Liver (tissue), 9 donors: ENCODE data around the gene MAF. TPM values are rescaled to one million over a fixed set of nuclear protein-coding genes. Genes with fewer than 3 reads are reported as not detected.

Experiments used
- DNase-seq: peaks from one replicate; pipeline ENCODE4 v3.0.0-alpha.2; 2017; ENCODE audit warnings: low spot score
- H3K27ac ChIP-seq, 2 donors: one replicate each; pipeline ENCODE4 v1.7.0; 2013; ENCODE audit warnings: inconsistent platforms in 2 of 2, low read length in 2 of 2, control low read depth in 1 of 2, low read depth in 1 of 2, mild to moderate bottlenecking in 1 of 2
- H3K27me3 ChIP-seq, 4 donors: one replicate each; pipeline versions ENCODE4 v1.6.1 to v1.7.0; 2013; ENCODE audit warnings: low read length in 3 of 4, inconsistent platforms in 1 of 4, mild to moderate bottlenecking in 1 of 4, moderate library complexity in 1 of 4; ENCODE audit not compliant: control insufficient read depth in 4 of 4, insufficient read depth in 4 of 4
- H3K36me3 ChIP-seq, 4 donors: one replicate each; pipeline versions ENCODE4 v1.6.1 to v1.7.0; 2013; ENCODE audit warnings: low read length in 3 of 4, mild to moderate bottlenecking in 3 of 4, low read depth in 1 of 4, moderate library complexity in 1 of 4; ENCODE audit not compliant: control insufficient read depth in 4 of 4, insufficient read depth in 3 of 4
- H3K4me1 ChIP-seq, 4 donors: one replicate each; pipeline versions ENCODE4 v1.6.1 to v1.7.0; 2013; ENCODE audit warnings: low read length in 3 of 4, mild to moderate bottlenecking in 3 of 4, moderate library complexity in 1 of 4; ENCODE audit not compliant: control insufficient read depth in 4 of 4, insufficient read depth in 4 of 4
- H3K4me3 ChIP-seq, 3 donors: one replicate each; pipeline versions ENCODE4 v1.6.1 to v1.7.0; 2013; ENCODE audit warnings: low read length in 3 of 3, control low read depth in 1 of 3, low read depth in 1 of 3, mild to moderate bottlenecking in 1 of 3
- H3K9ac ChIP-seq, 2 donors: one replicate each; pipeline ENCODE4 v1.7.0; 2013; ENCODE audit warnings: low read length in 2 of 2, mild to moderate bottlenecking in 2 of 2, moderate library complexity in 2 of 2, control low read depth in 1 of 2, low read depth in 1 of 2
- H3K9me3 ChIP-seq, 4 donors: one replicate each; pipeline versions ENCODE4 v1.6.1 to v1.7.0; 2013; ENCODE audit warnings: low read length in 3 of 4; ENCODE audit not compliant: control insufficient read depth in 4 of 4
- CTCF ChIP-seq: fragments of 150-350 bp; IDR thresholded peaks from 2 replicates; pipeline ENCODE4 v1.5.1; 2017; ENCODE audit warnings: improper control_type of control experiment, low read depth, low read length; ENCODE audit not compliant: missing input control
- EGR1 ChIP-seq, 2 donors: IDR thresholded peaks; 2 replicates each; pipeline ENCODE4 v1.6.1; 2016 to 2018; ENCODE audit warnings: antibody characterized with exemption in 2 of 2, low read depth in 2 of 2
- FOXA1 ChIP-seq: IDR thresholded peaks from 2 replicates; pipeline ENCODE4 v1.6.1; 2016; ENCODE audit warnings: antibody characterized with exemption
- FOXA2 ChIP-seq: IDR thresholded peaks from 2 replicates; pipeline ENCODE4 v1.6.1; 2016; ENCODE audit warnings: antibody characterized with exemption
- GABPA ChIP-seq, 2 donors: IDR thresholded peaks in 1 of 2; conservative IDR thresholded peaks in 1 of 2; 2 replicates each; pipeline ENCODE4 v1.6.1; 2016; ENCODE audit warnings: antibody characterized with exemption in 2 of 2, mild to moderate bottlenecking in 1 of 2, moderate library complexity in 1 of 2
- HNF4A ChIP-seq, 2 donors: conservative IDR thresholded peaks; 2 replicates each; pipeline ENCODE4 v1.6.1; 2016; ENCODE audit warnings: antibody characterized with exemption in 2 of 2, mild to moderate bottlenecking in 2 of 2
- HNF4G ChIP-seq: IDR thresholded peaks from 2 replicates; pipeline ENCODE4 v1.6.1; 2016; ENCODE audit warnings: antibody characterized with exemption
- JUND ChIP-seq, 2 donors: IDR thresholded peaks; 2 replicates each; pipeline ENCODE4 v1.6.1; 2016; ENCODE audit warnings: antibody characterized with exemption in 2 of 2
- NR2F2 ChIP-seq: IDR thresholded peaks from 2 replicates; pipeline ENCODE4 v1.6.1; 2016; ENCODE audit warnings: antibody characterized with exemption
- RAD21 ChIP-seq, 2 donors: IDR thresholded peaks; 2 replicates each; pipeline ENCODE4 v1.6.1; 2016; ENCODE audit warnings: antibody characterized with exemption in 2 of 2, mild to moderate bottlenecking in 2 of 2
- RXRA ChIP-seq, 2 donors: IDR thresholded peaks; 2 replicates each; pipeline ENCODE4 v1.6.1; 2017 to 2018; ENCODE audit warnings: antibody characterized with exemption in 2 of 2, mild to moderate bottlenecking in 1 of 2
- SP1 ChIP-seq: IDR thresholded peaks from 2 replicates; pipeline ENCODE4 v1.6.1; 2018; ENCODE audit warnings: antibody characterized with exemption, mild to moderate bottlenecking
- YY1 ChIP-seq: IDR thresholded peaks from 2 replicates; pipeline ENCODE4 v1.6.1; 2016; ENCODE audit warnings: antibody characterized with exemption, mild to moderate bottlenecking
- WGBS: extraction: QIAGEN DNeasy Blood & Tissue Kit; methylation state at CpG from one replicate; pipeline ENCODE4 v1.1.7; 2013; 5-methylcytosine and 5-hydroxymethylcytosine counted together
- polyA plus RNA-seq, 2 donors: library from polyadenylated mRNA; stranded (reverse) in 1 of 2; unstranded in 1 of 2; fragments of 200-250 nt in 1 of 2; fragments of >200 nt in 1 of 2; fragmentation: Nextera tagmentation in 1 of 2; extraction: Ambion mirVana in 1 of 2; gene quantifications; one replicate each; pipeline versions ENCODE4 v1.2.1 to v1.2.3, GENCODE V29; 2013 to 2015
- total RNA-seq, 2 donors: library from RNA; depleted of rRNA; stranded (reverse); fragments of >200 nt; gene quantifications; one replicate each; pipeline ENCODE4 v1.2.3, GENCODE V29; 2014
- TF ChIP-seq, protein P1 (sequence below): IDR thresholded peaks from 2 replicates; pipeline ENCODE4 v1.6.1; 2016; ENCODE audit warnings: antibody characterized with exemption
- TF ChIP-seq, protein P2 (sequence below): IDR thresholded peaks from 2 replicates; pipeline ENCODE4 v1.6.1; 2016; ENCODE audit warnings: antibody characterized with exemption, mild to moderate bottlenecking
- TF ChIP-seq, protein P3 (sequence below): IDR thresholded peaks from 2 replicates; pipeline ENCODE4 v1.6.1; 2016; ENCODE audit warnings: antibody characterized with exemption
- TF ChIP-seq, protein P4 (sequence below): IDR thresholded peaks from 2 replicates; pipeline ENCODE4 v1.6.1; 2016; ENCODE audit warnings: antibody characterized with exemption
- donor health status: healthy.
- donor health status: healthy.
- donor health status: healthy.
- donor health status: healthy.
- donor health status: healthy.

MAF gene
- total and polyA plus RNA-seq, 4 donors = 9.7 to 20.9 (median 16.7) TPM

DNA sequence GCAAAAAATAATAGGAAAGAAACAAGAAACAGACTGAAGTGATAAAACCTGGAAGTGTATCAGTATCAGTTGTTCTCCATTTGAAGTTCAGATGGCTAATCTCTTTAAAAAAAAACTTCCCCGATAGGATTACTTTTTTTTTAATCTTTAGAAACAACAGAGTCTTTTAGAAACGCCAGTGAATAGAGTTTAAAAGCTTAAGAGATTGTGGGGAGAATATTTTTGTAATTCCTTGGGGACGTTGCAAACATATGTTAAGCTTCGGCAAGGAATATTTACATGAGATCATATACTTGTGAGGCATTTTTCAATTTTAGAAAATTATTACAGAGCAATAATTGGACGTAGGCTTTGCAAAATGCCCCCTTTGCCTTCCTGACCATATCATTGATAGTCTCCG, 13.2 kb downstream of the MAF start:
- Histone ChIP-seq H3K4me1 (peaks cover 4 to 29% (median 13%) of the 10 kb centered on the region in 4 donors), H3K9ac (no peak overlapping the region), H3K27me3 (no peaks in the 10 kb centered on the region), H3K9me3 (no peaks in the 10 kb centered on the region), H3K36me3 (no peaks in the 10 kb centered on the region), H3K4me3 (no peak overlapping the region), H3K27ac (no peak overlapping the region)
- DNase-seq = no peak
- 92% methylated on average over 6 of the region's 6 CpGs for WGBS
- TF ChIP-seq, protein P1, sequence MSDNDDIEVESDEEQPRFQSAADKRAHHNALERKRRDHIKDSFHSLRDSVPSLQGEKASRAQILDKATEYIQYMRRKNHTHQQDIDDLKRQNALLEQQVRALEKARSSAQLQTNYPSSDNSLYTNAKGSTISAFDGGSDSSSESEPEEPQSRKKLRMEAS = no peak
- TF ChIP-seq EGR1 (IDR thresholded peaks at IDR 0.05; ENCODE audit: low read depth in 2 of 2) = no peak
- TF ChIP-seq HNF4A (conservative IDR thresholded peaks at IDR 0.05) = no peak
- TF ChIP-seq, protein P2, sequence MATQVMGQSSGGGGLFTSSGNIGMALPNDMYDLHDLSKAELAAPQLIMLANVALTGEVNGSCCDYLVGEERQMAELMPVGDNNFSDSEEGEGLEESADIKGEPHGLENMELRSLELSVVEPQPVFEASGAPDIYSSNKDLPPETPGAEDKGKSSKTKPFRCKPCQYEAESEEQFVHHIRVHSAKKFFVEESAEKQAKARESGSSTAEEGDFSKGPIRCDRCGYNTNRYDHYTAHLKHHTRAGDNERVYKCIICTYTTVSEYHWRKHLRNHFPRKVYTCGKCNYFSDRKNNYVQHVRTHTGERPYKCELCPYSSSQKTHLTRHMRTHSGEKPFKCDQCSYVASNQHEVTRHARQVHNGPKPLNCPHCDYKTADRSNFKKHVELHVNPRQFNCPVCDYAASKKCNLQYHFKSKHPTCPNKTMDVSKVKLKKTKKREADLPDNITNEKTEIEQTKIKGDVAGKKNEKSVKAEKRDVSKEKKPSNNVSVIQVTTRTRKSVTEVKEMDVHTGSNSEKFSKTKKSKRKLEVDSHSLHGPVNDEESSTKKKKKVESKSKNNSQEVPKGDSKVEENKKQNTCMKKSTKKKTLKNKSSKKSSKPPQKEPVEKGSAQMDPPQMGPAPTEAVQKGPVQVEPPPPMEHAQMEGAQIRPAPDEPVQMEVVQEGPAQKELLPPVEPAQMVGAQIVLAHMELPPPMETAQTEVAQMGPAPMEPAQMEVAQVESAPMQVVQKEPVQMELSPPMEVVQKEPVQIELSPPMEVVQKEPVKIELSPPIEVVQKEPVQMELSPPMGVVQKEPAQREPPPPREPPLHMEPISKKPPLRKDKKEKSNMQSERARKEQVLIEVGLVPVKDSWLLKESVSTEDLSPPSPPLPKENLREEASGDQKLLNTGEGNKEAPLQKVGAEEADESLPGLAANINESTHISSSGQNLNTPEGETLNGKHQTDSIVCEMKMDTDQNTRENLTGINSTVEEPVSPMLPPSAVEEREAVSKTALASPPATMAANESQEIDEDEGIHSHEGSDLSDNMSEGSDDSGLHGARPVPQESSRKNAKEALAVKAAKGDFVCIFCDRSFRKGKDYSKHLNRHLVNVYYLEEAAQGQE = no peak
- TF ChIP-seq RAD21 (IDR thresholded peaks at IDR 0.05) = no peak
- TF ChIP-seq FOXA2 = no peak
- TF ChIP-seq SP1 = no peak
- TF ChIP-seq, protein P3, sequence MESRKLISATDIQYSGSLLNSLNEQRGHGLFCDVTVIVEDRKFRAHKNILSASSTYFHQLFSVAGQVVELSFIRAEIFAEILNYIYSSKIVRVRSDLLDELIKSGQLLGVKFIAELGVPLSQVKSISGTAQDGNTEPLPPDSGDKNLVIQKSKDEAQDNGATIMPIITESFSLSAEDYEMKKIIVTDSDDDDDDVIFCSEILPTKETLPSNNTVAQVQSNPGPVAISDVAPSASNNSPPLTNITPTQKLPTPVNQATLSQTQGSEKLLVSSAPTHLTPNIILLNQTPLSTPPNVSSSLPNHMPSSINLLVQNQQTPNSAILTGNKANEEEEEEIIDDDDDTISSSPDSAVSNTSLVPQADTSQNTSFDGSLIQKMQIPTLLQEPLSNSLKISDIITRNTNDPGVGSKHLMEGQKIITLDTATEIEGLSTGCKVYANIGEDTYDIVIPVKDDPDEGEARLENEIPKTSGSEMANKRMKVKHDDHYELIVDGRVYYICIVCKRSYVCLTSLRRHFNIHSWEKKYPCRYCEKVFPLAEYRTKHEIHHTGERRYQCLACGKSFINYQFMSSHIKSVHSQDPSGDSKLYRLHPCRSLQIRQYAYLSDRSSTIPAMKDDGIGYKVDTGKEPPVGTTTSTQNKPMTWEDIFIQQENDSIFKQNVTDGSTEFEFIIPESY = no peak
- TF ChIP-seq RXRA (IDR thresholded peaks at IDR 0.05) = no peak
- no peak for TF ChIP-seq HNF4G
- TF ChIP-seq JUND (IDR thresholded peaks at IDR 0.05) = no peak
- TF ChIP-seq, protein P4, sequence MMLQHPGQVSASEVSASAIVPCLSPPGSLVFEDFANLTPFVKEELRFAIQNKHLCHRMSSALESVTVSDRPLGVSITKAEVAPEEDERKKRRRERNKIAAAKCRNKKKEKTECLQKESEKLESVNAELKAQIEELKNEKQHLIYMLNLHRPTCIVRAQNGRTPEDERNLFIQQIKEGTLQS = no peak
- no peak for TF ChIP-seq YY1

- Histone ChIP-seq H3K27ac (no peak overlapping the region), H3K9me3 (no peaks in the 10 kb centered on the region), H3K4me1 (peaks cover 0 to 8% (median under 1%) of the 10 kb centered on the region in 4 donors), H3K36me3 (no peaks in the 10 kb centered on the region), H3K4me3 (no peak overlapping the region), H3K27me3 (no peaks in the 10 kb centered on the region), H3K9ac (no peak overlapping the region)
- DNase-seq = no peak
- TF ChIP-seq GABPA (IDR thresholded peaks at IDR 0.05 in 1 of 2, conservative IDR thresholded peaks at IDR 0.05 in 1 of 2) (no peak), FOXA2 (no peak), RXRA (IDR thresholded peaks at IDR 0.05) (no peak), SP1 (no peak), FOXA1 (no peak), NR2F2 (no peak), CTCF (no peak), YY1 (no peak)
- TF ChIP-seq, protein P3 = no peak
- TF ChIP-seq, protein P4 = no peak
- TF ChIP-seq, protein P1 = no peak
- 79% methylated on average over 6 of the region's 6 CpGs for WGBS
Measured at GRCh38 chr16:79582789-79583188, 17.7 kb downstream of the MAF start.
